Tibial nerve (tissue), 4 donors: ENCODE measurements around the gene OAS3.

Source experiments
- EP300 ChIP-seq, 2 donors: sonication (generic); formaldehyde crosslinking; IDR thresholded peaks; one replicate each; pipeline ENCODE4 v1.6.1; 2017; ENCODE audit warnings: antibody characterized with exemption in 2 of 2, mild to moderate bottlenecking in 1 of 2
- TF ChIP-seq, protein P1 (sequence below), 5 experiments: fragments of 200-600 bp in 3 of 5; fragments of 450-650 bp in 2 of 5; sonication (generic) in 3 of 5; IDR thresholded peaks; one replicate each; pipeline ENCODE4 v1.5.1; 2016 to 2019; ENCODE audit warnings: antibody characterized with exemption in 5 of 5, mild to moderate bottlenecking in 3 of 5, moderate library complexity in 2 of 5

DNA sequence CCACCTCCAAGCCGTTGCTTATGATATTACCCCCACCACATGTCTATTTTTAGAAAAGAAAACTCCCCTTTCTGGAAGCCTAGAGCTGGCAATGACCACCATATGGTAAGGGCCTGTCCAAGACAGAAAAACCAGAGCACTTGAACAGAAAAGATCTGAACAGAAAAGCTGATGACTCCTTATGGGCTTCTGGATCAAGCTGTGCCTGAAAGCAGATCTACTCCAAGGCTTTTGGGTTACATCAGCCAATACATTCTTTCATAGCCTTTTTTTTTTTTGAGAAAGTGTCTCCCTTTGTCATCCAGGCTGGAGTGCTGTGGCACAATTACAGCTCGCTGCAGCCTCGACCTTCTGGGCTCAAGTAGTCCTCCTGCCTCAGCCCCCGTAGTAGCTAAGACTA is 23.3 kb downstream of the OAS3 start:
- TF ChIP-seq EP300 (IDR thresholded peaks at IDR 0.05): no peak
- TF ChIP-seq, protein P1, sequence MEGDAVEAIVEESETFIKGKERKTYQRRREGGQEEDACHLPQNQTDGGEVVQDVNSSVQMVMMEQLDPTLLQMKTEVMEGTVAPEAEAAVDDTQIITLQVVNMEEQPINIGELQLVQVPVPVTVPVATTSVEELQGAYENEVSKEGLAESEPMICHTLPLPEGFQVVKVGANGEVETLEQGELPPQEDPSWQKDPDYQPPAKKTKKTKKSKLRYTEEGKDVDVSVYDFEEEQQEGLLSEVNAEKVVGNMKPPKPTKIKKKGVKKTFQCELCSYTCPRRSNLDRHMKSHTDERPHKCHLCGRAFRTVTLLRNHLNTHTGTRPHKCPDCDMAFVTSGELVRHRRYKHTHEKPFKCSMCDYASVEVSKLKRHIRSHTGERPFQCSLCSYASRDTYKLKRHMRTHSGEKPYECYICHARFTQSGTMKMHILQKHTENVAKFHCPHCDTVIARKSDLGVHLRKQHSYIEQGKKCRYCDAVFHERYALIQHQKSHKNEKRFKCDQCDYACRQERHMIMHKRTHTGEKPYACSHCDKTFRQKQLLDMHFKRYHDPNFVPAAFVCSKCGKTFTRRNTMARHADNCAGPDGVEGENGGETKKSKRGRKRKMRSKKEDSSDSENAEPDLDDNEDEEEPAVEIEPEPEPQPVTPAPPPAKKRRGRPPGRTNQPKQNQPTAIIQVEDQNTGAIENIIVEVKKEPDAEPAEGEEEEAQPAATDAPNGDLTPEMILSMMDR (IDR thresholded peaks at IDR 0.05): no peak
